SK-N-SH treated with all-trans-retinoic acid at 6 μM for 48 hours (cell line): ENCODE measurements around the gene ANP32A.

Experiments
- ATAC-seq: fragments of 200-7000 bp; cut with Tn5 transposase; 3 replicates; pipeline ENCODE4 v1.9.1; 2020; ENCODE audit warnings: mild to moderate bottlenecking, moderate library complexity
- BACH2 ChIP-seq: fragments of 250-450 bp; sonication (Bioruptor Pico); IDR thresholded peaks from 2 replicates; pipeline ENCODE4 v1.9.0; 2021; ENCODE audit warnings: mild to moderate bottlenecking, borderline replicate concordance
- CSDC2 ChIP-seq: fragments of 250-450 bp; sonication (Bioruptor Pico); IDR thresholded peaks from 2 replicates; pipeline ENCODE4 v1.5.0; 2020; ENCODE audit warnings: mild to moderate bottlenecking, moderate library complexity
- ESRRG ChIP-seq: fragments of 250-450 bp; sonication (Bioruptor Pico); IDR thresholded peaks from 2 replicates; pipeline ENCODE4 v1.6.1; 2021; ENCODE audit warnings: mild to moderate bottlenecking
- ISL1 ChIP-seq: fragments of 250-450 bp; sonication (Bioruptor Pico); IDR thresholded peaks from 2 replicates; pipeline ENCODE4 v2.1.2; 2022; ENCODE audit warnings: mild to moderate bottlenecking, moderate library complexity
- OSR1 ChIP-seq: fragments of 250-450 bp; sonication (Bioruptor Pico); IDR thresholded peaks from 2 replicates; pipeline ENCODE4 v1.8.0; 2022; ENCODE audit warnings: moderate library complexity, mild to moderate bottlenecking, inconsistent platforms
- PPARA ChIP-seq: fragments of 250-450 bp; sonication (Bioruptor Pico); IDR thresholded peaks from 2 replicates; pipeline ENCODE4 v1.5.0; 2020; ENCODE audit warnings: mild to moderate bottlenecking, borderline replicate concordance
- RARB ChIP-seq: fragments of 250-450 bp; sonication (Bioruptor Pico); IDR thresholded peaks from 2 replicates; pipeline ENCODE4 v1.8.0; 2021; ENCODE audit warnings: mild to moderate bottlenecking, moderate library complexity
- SNAI2 ChIP-seq: fragments of 250-450 bp; sonication (Bioruptor Pico); IDR thresholded peaks from 2 replicates; pipeline ENCODE4 v1.5.0; 2020; ENCODE audit warnings: mild to moderate bottlenecking, moderate library complexity
- TCF4 ChIP-seq: fragments of 250-450 bp; sonication (Bioruptor Pico); IDR thresholded peaks from 2 replicates; pipeline ENCODE4 v1.8.0; 2021; ENCODE audit warnings: mild to moderate bottlenecking, moderate library complexity, borderline replicate concordance
- TOX ChIP-seq: fragments of 250-450 bp; sonication (Bioruptor Pico); IDR thresholded peaks from 2 replicates; pipeline ENCODE4 v1.8.0; 2021; ENCODE audit warnings: mild to moderate bottlenecking, moderate library complexity, borderline replicate concordance
- ZFP3 ChIP-seq: fragments of 250-450 bp; sonication (Bioruptor Pico); IDR thresholded peaks from 2 replicates; pipeline ENCODE4 v1.5.0; 2020; ENCODE audit warnings: mild to moderate bottlenecking, moderate library complexity
- ZFP30 ChIP-seq: fragments of 450-650 bp; formaldehyde crosslinking; IDR thresholded peaks from 2 replicates; pipeline ENCODE4 v1.5.0; 2022; ENCODE audit warnings: mild to moderate bottlenecking, moderate library complexity
- ZNF70 ChIP-seq: fragments of 450-650 bp; formaldehyde crosslinking; IDR thresholded peaks from 2 replicates; pipeline ENCODE4 v1.5.0; 2020; ENCODE audit warnings: mild to moderate bottlenecking, moderate library complexity
- ZNF8 ChIP-seq: fragments of 450-650 bp; formaldehyde crosslinking; IDR thresholded peaks from 2 replicates; pipeline ENCODE4 v1.5.0; 2020; ENCODE audit warnings: mild to moderate bottlenecking, moderate library complexity
- TF ChIP-seq, protein P1 (sequence below): fragments of 250-450 bp; sonication (Bioruptor Pico); IDR thresholded peaks from 2 replicates; pipeline ENCODE4 v1.5.1; 2021; ENCODE audit warnings: mild to moderate bottlenecking, moderate library complexity
- TF ChIP-seq, protein P2 (sequence below): fragments of 250-450 bp; sonication (Bioruptor Pico); IDR thresholded peaks from 2 replicates; pipeline ENCODE4 v1.8.0; 2021; ENCODE audit warnings: low read depth, mild to moderate bottlenecking, moderate library complexity, borderline replicate concordance
- TF ChIP-seq, protein P3 (sequence below): fragments of 250-450 bp; sonication (Bioruptor Pico); IDR thresholded peaks from 2 replicates; pipeline ENCODE4 v1.5.0; 2020; ENCODE audit warnings: mild to moderate bottlenecking, moderate library complexity
- TF ChIP-seq, protein P4 (sequence below): fragments of 250-450 bp; sonication (Bioruptor Pico); IDR thresholded peaks from 2 replicates; pipeline ENCODE4 v1.8.0; 2020; ENCODE audit warnings: mild to moderate bottlenecking, moderate library complexity, borderline replicate concordance
- TF ChIP-seq, protein P5 (sequence below): fragments of 250-450 bp; sonication (Bioruptor Pico); IDR thresholded peaks from 2 replicates; pipeline ENCODE4 v1.5.1; 2020; ENCODE audit warnings: low read depth, mild to moderate bottlenecking, moderate library complexity

The ANP32A gene

DNA sequence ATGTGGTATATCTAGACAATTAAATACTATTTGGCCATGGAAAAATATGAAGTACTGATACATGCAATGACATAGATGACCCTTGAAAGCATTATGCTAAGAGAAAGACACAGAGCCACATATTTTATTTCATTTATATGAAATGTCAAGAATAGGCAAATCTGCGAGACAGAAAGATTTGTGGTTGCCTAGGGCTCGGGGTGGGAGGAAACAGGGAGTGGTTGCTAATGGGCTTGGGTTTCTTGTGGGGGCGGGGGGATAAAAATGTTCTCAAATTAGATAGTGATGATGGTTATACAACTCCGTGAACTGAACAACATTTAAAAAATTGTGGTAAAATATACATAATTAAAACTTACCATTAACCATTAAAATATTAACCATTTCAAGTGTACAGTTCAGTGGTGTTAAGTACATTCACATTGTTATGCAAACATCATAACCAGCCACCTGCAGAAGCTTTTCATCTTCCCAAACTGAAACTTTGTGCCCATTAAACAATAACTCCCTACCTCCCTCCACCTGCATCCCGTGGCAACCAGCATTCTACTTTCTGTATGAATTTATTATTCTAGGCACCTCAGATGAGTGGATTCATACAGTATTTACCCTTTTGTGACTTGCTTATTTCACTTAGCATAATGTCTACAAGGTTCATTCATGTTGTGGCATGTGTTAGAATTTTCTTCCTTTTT is 24.3 kb upstream of the ANP32A start:
- ATAC-seq, result no peak
- no peak for TF ChIP-seq ESRRG (CRISPR knock-in tag)
- TF ChIP-seq ISL1, result no peak
- TF ChIP-seq, protein P1, sequence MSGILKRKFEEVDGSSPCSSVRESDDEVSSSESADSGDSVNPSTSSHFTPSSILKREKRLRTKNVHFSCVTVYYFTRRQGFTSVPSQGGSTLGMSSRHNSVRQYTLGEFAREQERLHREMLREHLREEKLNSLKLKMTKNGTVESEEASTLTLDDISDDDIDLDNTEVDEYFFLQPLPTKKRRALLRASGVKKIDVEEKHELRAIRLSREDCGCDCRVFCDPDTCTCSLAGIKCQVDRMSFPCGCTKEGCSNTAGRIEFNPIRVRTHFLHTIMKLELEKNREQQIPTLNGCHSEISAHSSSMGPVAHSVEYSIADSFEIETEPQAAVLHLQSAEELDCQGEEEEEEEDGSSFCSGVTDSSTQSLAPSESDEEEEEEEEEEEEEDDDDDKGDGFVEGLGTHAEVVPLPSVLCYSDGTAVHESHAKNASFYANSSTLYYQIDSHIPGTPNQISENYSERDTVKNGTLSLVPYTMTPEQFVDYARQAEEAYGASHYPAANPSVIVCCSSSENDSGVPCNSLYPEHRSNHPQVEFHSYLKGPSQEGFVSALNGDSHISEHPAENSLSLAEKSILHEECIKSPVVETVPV (CRISPR knock-in tag), result no peak
- no peak for TF ChIP-seq ZNF70 (CRISPR knock-in tag)
- TF ChIP-seq RARB, result no peak
- TF ChIP-seq, protein P2, sequence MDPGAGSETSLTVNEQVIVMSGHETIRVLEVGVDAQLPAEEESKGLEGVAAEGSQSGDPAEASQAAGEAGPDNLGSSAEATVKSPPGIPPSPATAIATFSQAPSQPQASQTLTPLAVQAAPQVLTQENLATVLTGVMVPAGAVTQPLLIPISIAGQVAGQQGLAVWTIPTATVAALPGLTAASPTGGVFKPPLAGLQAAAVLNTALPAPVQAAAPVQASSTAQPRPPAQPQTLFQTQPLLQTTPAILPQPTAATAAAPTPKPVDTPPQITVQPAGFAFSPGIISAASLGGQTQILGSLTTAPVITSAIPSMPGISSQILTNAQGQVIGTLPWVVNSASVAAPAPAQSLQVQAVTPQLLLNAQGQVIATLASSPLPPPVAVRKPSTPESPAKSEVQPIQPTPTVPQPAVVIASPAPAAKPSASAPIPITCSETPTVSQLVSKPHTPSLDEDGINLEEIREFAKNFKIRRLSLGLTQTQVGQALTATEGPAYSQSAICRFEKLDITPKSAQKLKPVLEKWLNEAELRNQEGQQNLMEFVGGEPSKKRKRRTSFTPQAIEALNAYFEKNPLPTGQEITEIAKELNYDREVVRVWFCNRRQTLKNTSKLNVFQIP (CRISPR knock-in tag), result no peak
- TF ChIP-seq BACH2, result no peak
- TF ChIP-seq TOX (CRISPR knock-in tag), result no peak
- TF ChIP-seq, protein P3, sequence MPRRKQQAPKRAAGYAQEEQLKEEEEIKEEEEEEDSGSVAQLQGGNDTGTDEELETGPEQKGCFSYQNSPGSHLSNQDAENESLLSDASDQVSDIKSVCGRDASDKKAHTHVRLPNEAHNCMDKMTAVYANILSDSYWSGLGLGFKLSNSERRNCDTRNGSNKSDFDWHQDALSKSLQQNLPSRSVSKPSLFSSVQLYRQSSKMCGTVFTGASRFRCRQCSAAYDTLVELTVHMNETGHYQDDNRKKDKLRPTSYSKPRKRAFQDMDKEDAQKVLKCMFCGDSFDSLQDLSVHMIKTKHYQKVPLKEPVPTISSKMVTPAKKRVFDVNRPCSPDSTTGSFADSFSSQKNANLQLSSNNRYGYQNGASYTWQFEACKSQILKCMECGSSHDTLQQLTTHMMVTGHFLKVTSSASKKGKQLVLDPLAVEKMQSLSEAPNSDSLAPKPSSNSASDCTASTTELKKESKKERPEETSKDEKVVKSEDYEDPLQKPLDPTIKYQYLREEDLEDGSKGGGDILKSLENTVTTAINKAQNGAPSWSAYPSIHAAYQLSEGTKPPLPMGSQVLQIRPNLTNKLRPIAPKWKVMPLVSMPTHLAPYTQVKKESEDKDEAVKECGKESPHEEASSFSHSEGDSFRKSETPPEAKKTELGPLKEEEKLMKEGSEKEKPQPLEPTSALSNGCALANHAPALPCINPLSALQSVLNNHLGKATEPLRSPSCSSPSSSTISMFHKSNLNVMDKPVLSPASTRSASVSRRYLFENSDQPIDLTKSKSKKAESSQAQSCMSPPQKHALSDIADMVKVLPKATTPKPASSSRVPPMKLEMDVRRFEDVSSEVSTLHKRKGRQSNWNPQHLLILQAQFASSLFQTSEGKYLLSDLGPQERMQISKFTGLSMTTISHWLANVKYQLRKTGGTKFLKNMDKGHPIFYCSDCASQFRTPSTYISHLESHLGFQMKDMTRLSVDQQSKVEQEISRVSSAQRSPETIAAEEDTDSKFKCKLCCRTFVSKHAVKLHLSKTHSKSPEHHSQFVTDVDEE (CRISPR knock-in tag), result no peak
- no peak for TF ChIP-seq OSR1 (CRISPR knock-in tag)
- TF ChIP-seq CSDC2 (CRISPR knock-in tag), result no peak
- TF ChIP-seq ZNF8 (CRISPR knock-in tag), result no peak
- TF ChIP-seq SNAI2 (CRISPR knock-in tag), result no peak
- no peak for TF ChIP-seq PPARA (CRISPR knock-in tag)
- TF ChIP-seq, protein P4, sequence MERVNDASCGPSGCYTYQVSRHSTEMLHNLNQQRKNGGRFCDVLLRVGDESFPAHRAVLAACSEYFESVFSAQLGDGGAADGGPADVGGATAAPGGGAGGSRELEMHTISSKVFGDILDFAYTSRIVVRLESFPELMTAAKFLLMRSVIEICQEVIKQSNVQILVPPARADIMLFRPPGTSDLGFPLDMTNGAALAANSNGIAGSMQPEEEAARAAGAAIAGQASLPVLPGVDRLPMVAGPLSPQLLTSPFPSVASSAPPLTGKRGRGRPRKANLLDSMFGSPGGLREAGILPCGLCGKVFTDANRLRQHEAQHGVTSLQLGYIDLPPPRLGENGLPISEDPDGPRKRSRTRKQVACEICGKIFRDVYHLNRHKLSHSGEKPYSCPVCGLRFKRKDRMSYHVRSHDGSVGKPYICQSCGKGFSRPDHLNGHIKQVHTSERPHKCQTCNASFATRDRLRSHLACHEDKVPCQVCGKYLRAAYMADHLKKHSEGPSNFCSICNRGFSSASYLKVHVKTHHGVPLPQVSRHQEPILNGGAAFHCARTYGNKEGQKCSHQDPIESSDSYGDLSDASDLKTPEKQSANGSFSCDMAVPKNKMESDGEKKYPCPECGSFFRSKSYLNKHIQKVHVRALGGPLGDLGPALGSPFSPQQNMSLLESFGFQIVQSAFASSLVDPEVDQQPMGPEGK (CRISPR knock-in tag), result no peak
- no peak for TF ChIP-seq ZFP3
- TF ChIP-seq, protein P5, sequence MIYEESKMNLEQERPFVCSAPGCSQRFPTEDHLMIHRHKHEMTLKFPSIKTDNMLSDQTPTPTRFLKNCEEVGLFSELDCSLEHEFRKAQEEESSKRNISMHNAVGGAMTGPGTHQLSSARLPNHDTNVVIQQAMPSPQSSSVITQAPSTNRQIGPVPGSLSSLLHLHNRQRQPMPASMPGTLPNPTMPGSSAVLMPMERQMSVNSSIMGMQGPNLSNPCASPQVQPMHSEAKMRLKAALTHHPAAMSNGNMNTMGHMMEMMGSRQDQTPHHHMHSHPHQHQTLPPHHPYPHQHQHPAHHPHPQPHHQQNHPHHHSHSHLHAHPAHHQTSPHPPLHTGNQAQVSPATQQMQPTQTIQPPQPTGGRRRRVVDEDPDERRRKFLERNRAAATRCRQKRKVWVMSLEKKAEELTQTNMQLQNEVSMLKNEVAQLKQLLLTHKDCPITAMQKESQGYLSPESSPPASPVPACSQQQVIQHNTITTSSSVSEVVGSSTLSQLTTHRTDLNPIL (CRISPR knock-in tag), result no peak
- no peak for TF ChIP-seq TCF4 (CRISPR knock-in tag)

DNA sequence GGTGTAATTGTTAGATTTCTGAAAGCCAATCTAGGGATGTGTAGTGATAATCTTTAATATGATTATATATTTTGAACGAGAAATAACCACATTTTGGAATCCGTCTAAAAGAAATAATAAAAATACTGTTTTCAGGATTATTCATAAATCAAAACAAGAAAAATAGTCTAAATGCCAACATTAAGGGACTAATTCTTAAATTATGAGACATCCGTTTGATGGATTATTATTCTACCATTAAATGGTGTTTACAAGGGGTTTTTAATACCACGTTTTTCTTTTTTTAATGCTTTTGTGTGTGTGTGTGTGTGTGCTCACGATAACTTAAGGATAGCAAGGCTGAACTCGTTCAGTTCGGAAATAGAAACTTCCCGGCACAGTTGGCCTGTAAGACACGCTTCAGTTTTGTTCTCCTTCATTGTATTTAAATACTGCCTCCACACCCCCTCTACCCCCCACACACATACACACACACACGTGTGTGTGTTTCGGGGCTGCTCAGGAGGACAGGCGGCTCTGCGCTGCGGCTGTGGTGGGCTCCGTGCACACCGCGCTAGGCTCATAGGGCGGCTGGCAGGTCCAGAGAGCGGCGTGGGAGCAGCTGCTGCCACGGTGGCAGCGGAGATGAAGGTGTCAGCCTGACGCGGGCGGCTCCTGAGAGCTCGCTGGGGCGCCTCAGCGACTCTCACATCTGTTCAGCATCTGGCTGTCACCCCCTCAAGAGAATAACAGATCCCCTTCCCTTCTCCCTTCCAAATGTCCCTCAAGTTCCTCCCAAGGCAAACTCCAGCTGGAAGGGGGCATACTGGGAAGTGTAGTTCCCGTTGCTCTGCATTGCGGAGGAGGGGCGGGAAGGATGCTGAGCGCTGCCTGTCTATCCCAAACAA is 23.0 kb upstream of the ANP32A start:
- TF ChIP-seq ZNF70 (CRISPR knock-in tag) (no peak), ISL1 (no peak), ZFP30 (CRISPR knock-in tag) (no peak), ZFP3 (0 out of 2 replicates have a peak, but pooled peaks have one; percentile 25), SNAI2 (CRISPR knock-in tag) (no peak), TCF4 (CRISPR knock-in tag) (peak; percentile 35; the same call in 1 of the 2 replicates)
- TF ChIP-seq, protein P2 (CRISPR knock-in tag), result no peak
- TF ChIP-seq, protein P4 (CRISPR knock-in tag), result no peak
- peak; percentile 85 for ATAC-seq
